ENCODE results near the gene CRACDL.

DNA sequence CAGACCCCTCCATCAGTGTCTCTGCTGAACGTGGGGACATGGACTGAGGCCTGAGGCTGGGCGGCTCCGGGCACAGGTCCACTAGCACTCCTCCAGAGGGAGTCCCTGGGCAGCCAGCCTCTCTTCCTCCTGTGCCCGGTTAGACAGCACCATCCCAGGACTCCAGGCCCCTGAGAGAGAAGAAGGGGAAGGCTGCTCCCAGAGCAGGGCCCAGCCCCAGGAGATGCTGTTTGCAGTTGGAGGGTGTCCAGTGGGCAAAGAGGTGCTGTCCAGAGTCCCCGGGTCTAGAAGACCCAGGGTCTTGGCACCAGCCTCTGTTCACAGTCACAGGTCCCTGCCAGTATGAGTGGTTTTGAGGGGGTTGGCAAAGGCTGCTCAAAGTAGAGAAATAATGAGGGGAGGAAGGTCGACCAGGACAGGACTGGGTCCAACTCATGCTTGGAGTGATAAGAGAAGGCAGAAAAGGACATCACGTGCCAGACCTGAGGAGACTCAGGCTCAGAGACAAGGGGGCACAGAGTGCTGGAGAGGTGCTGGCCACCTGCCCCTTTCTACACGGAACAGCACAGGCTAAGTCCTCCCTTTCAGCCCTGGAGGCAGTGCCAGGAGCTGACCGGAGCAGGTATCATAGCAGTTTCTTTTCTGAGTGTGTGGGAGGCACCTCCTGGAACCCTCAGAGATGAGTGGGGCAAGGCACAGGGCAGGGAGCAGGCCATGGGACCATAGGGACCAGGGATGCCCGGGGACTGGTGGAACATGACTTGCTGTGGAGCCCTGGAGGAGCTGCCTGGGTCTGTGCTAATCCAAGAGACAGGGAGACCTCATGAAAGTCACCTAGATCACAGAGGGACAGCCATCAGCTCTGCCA is 21.1 kb downstream of the CRACDL start:
- TF ChIP-seq, protein P1, sequence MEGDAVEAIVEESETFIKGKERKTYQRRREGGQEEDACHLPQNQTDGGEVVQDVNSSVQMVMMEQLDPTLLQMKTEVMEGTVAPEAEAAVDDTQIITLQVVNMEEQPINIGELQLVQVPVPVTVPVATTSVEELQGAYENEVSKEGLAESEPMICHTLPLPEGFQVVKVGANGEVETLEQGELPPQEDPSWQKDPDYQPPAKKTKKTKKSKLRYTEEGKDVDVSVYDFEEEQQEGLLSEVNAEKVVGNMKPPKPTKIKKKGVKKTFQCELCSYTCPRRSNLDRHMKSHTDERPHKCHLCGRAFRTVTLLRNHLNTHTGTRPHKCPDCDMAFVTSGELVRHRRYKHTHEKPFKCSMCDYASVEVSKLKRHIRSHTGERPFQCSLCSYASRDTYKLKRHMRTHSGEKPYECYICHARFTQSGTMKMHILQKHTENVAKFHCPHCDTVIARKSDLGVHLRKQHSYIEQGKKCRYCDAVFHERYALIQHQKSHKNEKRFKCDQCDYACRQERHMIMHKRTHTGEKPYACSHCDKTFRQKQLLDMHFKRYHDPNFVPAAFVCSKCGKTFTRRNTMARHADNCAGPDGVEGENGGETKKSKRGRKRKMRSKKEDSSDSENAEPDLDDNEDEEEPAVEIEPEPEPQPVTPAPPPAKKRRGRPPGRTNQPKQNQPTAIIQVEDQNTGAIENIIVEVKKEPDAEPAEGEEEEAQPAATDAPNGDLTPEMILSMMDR (IDR thresholded peaks at IDR 0.05; ENCODE audit: low read depth, low read length, poor library complexity, severe bottlenecking) = no peak
- no peak for TF ChIP-seq EZH2phosphoT487 (IDR thresholded peaks at IDR 0.05; ENCODE audit: borderline replicate concordance, low read length)

All from DOHH2 (cell line).